Common myeloid progenitor, CD34-positive (primary cell): ENCODE results near the gene ZBTB11.
"Not testable (repeated sequence)": the region's sequence is repeated elsewhere in the genome, so short reads cannot be mapped to it uniquely, and the experiment has no call there.

Experiments used
- CTCF ChIA-PET: fragments of 350-600 bp; sonication (Branson Sonifier 250); formaldehyde crosslinking; loops from one replicate; lab custom pipeline; 2021; ENCODE audit warnings: antibody characterized with exemption; lab: Charles Lee
- POLR2A ChIA-PET: fragments of 350-600 bp; sonication (Branson Sonifier 250); formaldehyde crosslinking; loops from one replicate; lab custom pipeline; 2021; ENCODE audit warnings: antibody characterized with exemption; lab: Charles Lee
- DNase-seq, 3 donors: peaks; one replicate each; pipeline versions ENCODE4 v3.0.0 to v3.0.0-alpha.2; 2013
- H3K27ac ChIP-seq, 2 experiments: 1 replicate in 1 of 2; 2 replicates in 1 of 2; pipeline ENCODE4 v1.7.0; 2013; ENCODE audit warnings: inconsistent platforms in 2 of 2, low read length in 2 of 2, mild to moderate bottlenecking in 2 of 2, low read depth in 1 of 2, moderate library complexity in 1 of 2; ENCODE audit not compliant: severe bottlenecking in 2 of 2, insufficient read depth in 1 of 2, poor library complexity in 1 of 2
- H3K27me3 ChIP-seq, 5 experiments: replicated peaks in 2 of 5; 1 replicate in 3 of 5; 2 replicates in 2 of 5; pipeline versions ENCODE4 v1.6.1 to v1.7.0; 2013; ENCODE audit warnings: low read length in 4 of 5, mild to moderate bottlenecking in 2 of 5, moderate library complexity in 2 of 5, inconsistent platforms in 1 of 5; ENCODE audit not compliant: insufficient read depth in 5 of 5, control insufficient read depth in 4 of 5
- H3K36me3 ChIP-seq, 4 experiments: 1 replicate in 2 of 4; 2 replicates in 2 of 4; pipeline versions ENCODE4 v1.6.1 to v1.7.0; 2013; ENCODE audit warnings: low read length in 3 of 4, control low read depth in 1 of 4, mild to moderate bottlenecking in 1 of 4; ENCODE audit not compliant: control insufficient read depth in 4 of 4, insufficient read depth in 4 of 4
- H3K4me1 ChIP-seq, 4 experiments: 1 replicate in 3 of 4; 2 replicates in 1 of 4; pipeline versions ENCODE4 v1.6.1 to v1.7.1; 2013; ENCODE audit warnings: low read length in 3 of 4, mild to moderate bottlenecking in 3 of 4, control low read depth in 1 of 4, inconsistent platforms in 1 of 4, moderate library complexity in 1 of 4; ENCODE audit not compliant: control insufficient read depth in 4 of 4, insufficient read depth in 4 of 4; ENCODE audit errors: control extremely low read depth in 1 of 4
- H3K4me3 ChIP-seq, 7 experiments: 1 replicate in 4 of 7; 2 replicates in 3 of 7; pipeline versions ENCODE4 v1.5.1 to v1.7.0; 2013; ENCODE audit warnings: mild to moderate bottlenecking in 7 of 7, low read length in 6 of 7, moderate library complexity in 6 of 7, inconsistent platforms in 2 of 7, low read depth in 2 of 7, control low read depth in 1 of 7; ENCODE audit not compliant: insufficient read depth in 4 of 7, control insufficient read depth in 1 of 7; ENCODE audit errors: extremely low read depth in 1 of 7
- H3K9me3 ChIP-seq, 5 experiments: 1 replicate in 4 of 5; 2 replicates in 1 of 5; pipeline versions ENCODE4 v1.6.1 to v1.7.1; 2013; ENCODE audit warnings: low read length in 4 of 5, mild to moderate bottlenecking in 2 of 5, inconsistent platforms in 1 of 5, low read depth in 1 of 5, moderate library complexity in 1 of 5; ENCODE audit not compliant: control insufficient read depth in 4 of 5, insufficient read depth in 2 of 5; ENCODE audit errors: control extremely low read depth in 1 of 5
- WGBS: methylation state at CpG from one replicate; pipeline ENCODE4 v1.1.5; 2013; ENCODE audit not compliant: insufficient coverage; 5-methylcytosine and 5-hydroxymethylcytosine counted together

The ZBTB11 gene

GRCh38 chr3:101702726-101703125 lies 25.8 kb upstream of the ZBTB11 start:
- Histone ChIP-seq H3K4me1 (no peaks in the 10 kb centered on the region), H3K9me3 (no peaks in the 10 kb centered on the region), H3K36me3 (no peaks in the 10 kb centered on the region), H3K27ac (no peak overlapping the region), H3K4me3 (no peak overlapping the region), H3K27me3 (no peaks in the 10 kb centered on the region)
- no peak for DNase-seq
- no CpG with 5 or more reads among the region's 1 CpG for WGBS
- ChIA-PET POLR2A (no interaction called here), CTCF (interaction anchor here (0.9 kb wide), 1 partner anchor 22 kb away, joined by 3 read pairs; the partner anchor contains the start of gene CEP97)

- ChIA-PET CTCF (interaction anchor here (1.1 kb wide), 1 partner anchor 11 kb away, joined by 4 read pairs; no protein-coding TSS in a partner anchor), POLR2A (no interaction called here)
- Histone ChIP-seq H3K4me3 (no peak overlapping the region), H3K4me1 (no peaks in the 10 kb centered on the region), H3K36me3 (no peaks in the 10 kb centered on the region), H3K27me3 (no peaks in the 10 kb centered on the region), H3K27ac (no peak overlapping the region), H3K9me3 (no peaks in the 10 kb centered on the region)
- WGBS: 98% methylated on average over 5 of the region's 7 CpGs
- no peak for DNase-seq
Observed at GRCh38 chr3:101701696-101702634, 25.0 kb upstream of the ZBTB11 start.

GRCh38 chr3:101695779-101696372 lies 18.9 kb upstream of the ZBTB11 start:
- peaks cover 0 to 2% (median 0%) of the 10 kb centered on the region in 4 experiments for H3K4me1 ChIP-seq
- POLR2A ChIA-PET: no interaction called here
- DNase-seq: peak; percentile 67 to 82 (median 76)

GRCh38 chr3:101694836-101695235 lies 17.9 kb upstream of the ZBTB11 start:
- H3K9me3 ChIP-seq, H3K36me3 ChIP-seq, H3K4me1 ChIP-seq, H3K27ac ChIP-seq, H3K27me3 ChIP-seq, POLR2A ChIA-PET, DNase-seq, H3K4me3 ChIP-seq: not testable (repeated sequence)
- no CpG with 5 or more reads among the region's 4 CpGs for WGBS
- CTCF ChIA-PET: interaction anchor here (0.6 to 1.7 kb wide), 4 partner anchors 17 to 124 kb away, joined by 3 to 4 read pairs (median 3); no protein-coding TSS in a partner anchor

More at GRCh38 chr3:101695779-101696372, 18.9 kb upstream of the ZBTB11 start:
- CTCF ChIA-PET: interaction anchor here (0.6 to 1.1 kb wide), 3 partner anchors 13 to 123 kb away, joined by 3 to 4 read pairs (median 3); no protein-coding TSS in a partner anchor
- Histone ChIP-seq H3K27me3 (no peaks in the 10 kb centered on the region), H3K27ac (no peak overlapping the region), H3K9me3 (no peaks in the 10 kb centered on the region), H3K4me3 (no peak overlapping the region), H3K36me3 (no peaks in the 10 kb centered on the region)
- WGBS: 3% methylated on average over 4 of the region's 10 CpGs

- H3K9me3 ChIP-seq, H3K27me3 ChIP-seq, H3K4me1 ChIP-seq, H3K36me3 ChIP-seq, H3K27ac ChIP-seq, POLR2A ChIA-PET, H3K4me3 ChIP-seq: not testable (repeated sequence)
- WGBS: 98% methylated on average over 8 of the region's 13 CpGs
- DNase-seq: peak; percentile 48 to 79 (median 73)
- CTCF ChIA-PET: interaction anchor here (1.2 to 1.7 kb wide), 2 partner anchors 9 to 27 kb away, joined by 4 to 5 read pairs; no protein-coding TSS in a partner anchor
Observed at GRCh38 chr3:101693540-101693939, 16.6 kb upstream of the ZBTB11 start.

- H3K9me3 ChIP-seq, H3K4me3 ChIP-seq, H3K27ac ChIP-seq, DNase-seq, H3K27me3 ChIP-seq, H3K36me3 ChIP-seq, POLR2A ChIA-PET: not testable (repeated sequence)
- CTCF ChIA-PET: interaction anchor here (1.1 to 1.9 kb wide), 3 partner anchors 9 to 14 kb away, joined by 3 to 7 read pairs (median 4); partner anchors contain the start of gene ZBTB11
- 90% methylated on average over 5 of the region's 15 CpGs for WGBS
- H3K4me1 ChIP-seq: peaks cover 2 to 10% (median 7%) of the 10 kb centered on the region in 4 experiments
Observed at GRCh38 chr3:101691685-101692671, 15.0 kb upstream of the ZBTB11 start.
